NCI-H1436 treated with DMSO at 0.1 percent for 48 hours (cell line): ENCODE results near the gene PMF1.
A peak's percentile ranks its signal among the peaks of the same experiment; 100 is the strongest.
"Not testable (repeated sequence)": the region's sequence is repeated elsewhere in the genome, so short reads cannot be mapped to it uniquely, and the experiment has no call there.

ENCODE experiments used
- DNase-seq: peaks from one replicate; lab custom pipeline; 2025; lab: John Stamatoyannopoulos, UW

The PMF1 gene

DNA sequence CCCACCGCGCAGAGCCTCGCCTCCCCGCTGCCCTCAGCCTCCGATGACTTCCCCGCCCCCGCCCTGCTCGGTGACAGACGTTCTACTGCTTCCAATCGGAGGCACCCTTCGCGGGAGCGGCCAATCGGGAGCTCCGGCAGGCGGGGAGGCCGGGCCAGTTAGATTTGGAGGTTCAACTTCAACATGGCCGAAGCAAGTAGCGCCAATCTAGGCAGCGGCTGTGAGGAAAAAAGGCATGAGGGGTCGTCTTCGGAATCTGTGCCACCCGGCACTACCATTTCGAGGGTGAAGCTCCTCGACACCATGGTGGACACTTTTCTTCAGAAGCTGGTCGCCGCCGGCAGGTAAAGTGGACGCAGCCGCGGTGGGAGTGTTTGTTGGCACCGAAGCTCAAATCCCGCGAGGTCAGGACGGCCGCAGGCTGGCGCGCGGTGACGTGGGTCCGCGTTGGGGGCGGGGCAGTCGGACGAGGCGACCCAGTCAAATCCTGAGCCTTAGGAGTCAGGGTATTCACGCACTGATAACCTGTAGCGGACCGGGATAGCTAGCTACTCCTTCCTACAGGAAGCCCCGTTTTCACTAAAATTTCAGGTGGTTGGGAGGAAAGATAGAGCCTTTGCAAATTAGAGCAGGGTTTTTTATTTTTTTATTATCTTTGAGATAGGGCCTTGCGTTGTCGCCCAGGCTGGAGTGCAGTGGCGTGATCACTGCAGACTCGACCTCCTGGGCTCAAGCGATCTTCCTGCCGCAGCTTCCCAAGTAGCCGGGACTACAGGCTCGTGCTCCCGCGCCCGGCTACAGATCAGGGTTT, at the start of gene PMF1:
TSS of gene PMF1 (plus strand) at position 175 of the 811 bp plus-strand sequence. CDS start at position 184, 9 bp downstream.
- DNase-seq, result peak; percentile 86

DNA sequence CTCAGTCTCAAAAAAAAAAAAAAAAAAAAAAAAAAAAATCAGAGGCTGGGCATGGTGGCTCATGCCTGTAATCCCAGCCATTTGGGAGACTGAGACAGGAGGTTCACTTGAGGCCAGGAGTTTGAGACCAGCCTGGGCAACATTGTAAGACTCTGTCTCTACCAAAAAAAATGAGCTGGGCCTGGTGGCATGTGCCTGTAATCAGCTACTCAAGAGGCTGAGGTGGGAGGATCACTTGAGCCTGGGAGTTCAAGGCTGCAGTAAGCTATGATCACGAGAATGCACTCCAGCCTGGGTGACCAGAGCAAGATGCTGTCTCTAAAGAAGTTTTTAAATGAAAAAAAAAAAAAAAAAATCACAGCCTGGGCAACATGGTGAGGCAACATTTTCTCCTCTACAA, 49.1 kb upstream of the PMF1 start:
- DNase-seq, result no peak

DNA sequence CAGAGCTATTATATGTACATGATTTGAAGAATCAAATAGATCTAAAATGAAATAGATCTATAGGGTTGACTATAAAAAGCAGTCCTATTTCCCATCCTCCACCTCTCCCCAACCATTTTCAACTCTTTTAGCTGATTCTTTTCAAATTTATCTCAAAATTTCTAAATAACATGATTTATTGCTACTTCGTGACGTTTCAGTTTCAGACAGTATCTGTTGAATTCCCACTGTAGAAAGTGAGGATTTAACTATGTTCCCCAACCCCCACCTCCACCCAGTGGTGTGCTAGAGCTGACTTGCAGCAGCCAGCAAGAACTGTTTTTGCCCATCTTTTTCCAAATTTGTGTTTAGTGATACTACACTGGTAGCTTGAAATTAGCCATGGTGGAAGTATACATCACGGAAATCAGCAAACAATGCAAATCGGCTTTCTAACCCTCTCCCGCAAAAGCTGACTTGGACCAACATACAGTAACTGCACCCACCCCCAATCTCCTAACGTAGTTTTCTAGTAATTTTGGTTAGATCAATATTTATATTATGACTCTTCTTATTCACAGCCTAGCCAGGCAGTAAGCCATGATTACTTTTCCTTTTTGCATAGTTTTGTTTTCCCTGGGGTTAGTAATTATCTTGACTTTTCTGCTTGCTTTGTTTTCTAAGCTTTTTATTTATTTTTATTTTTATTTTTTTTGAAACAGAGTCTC, 48.5 kb upstream of the PMF1 start:
- no peak for DNase-seq

DNA sequence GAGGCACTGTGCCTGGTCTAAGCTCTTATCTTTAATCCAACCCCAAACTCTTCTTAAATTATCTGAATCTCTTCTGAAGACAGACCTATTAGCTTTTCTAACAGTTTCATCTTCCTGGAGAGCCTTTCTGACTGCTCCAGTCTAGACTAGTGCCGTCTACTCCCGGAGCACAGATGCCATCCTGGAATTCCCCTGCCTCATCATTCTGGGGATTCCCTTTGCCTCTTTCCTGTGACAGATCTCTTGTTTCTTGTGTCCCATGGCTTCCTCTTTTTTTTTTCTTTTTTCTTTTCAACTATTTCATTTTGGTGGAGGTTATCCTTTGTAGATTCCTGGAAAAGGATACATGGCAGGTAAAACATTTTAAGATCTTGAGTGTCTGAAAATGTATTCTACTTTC, 47.7 kb upstream of the PMF1 start:
- DNase-seq, result no peak

- DNase-seq, result no peak
These were observed 45.3 kb upstream of the PMF1 start for GRCh38 chr1:156167536-156167935.

DNA sequence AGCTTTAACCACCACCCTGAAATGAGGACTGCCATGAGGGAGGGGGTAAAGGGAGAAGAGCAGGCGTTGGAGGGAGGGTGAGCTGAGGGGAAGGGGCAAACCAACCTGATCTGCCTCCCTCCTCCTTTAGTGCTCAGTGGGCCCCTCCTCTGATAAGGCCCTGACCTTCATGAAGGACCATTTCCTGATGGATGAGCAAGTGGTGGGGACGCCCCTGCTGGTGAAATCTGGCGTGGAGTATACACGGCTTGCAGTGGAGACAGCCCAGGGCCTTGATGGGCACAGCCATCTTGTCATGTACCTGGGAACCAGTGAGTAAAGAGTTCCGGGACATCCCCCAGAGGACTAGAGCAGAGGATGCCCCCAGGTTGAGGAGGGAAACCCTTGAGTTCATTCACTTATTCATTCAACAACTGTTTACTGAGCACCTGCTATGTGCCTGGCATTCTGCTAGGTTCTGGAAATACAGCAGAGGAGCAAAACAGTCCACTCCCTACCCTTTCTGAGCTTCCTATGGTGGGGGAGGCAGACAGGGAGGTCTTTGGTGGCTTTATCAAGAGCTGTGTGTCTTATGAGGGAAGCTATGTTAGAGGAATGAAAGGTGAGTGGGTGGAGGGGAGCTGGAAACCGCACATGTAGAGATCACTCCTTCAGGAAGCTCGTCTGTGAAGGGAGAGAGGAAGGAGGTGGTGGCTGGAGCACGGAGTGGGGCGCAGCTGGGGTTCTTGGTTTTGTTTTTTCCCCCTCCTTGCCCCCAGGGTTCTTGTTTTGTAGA, 39.9 kb upstream of the PMF1 start:
- no peak for DNase-seq

- DNase-seq, result no peak
These were observed 36.1 kb upstream of the PMF1 start for GRCh38 chr1:156176610-156177210.

DNA sequence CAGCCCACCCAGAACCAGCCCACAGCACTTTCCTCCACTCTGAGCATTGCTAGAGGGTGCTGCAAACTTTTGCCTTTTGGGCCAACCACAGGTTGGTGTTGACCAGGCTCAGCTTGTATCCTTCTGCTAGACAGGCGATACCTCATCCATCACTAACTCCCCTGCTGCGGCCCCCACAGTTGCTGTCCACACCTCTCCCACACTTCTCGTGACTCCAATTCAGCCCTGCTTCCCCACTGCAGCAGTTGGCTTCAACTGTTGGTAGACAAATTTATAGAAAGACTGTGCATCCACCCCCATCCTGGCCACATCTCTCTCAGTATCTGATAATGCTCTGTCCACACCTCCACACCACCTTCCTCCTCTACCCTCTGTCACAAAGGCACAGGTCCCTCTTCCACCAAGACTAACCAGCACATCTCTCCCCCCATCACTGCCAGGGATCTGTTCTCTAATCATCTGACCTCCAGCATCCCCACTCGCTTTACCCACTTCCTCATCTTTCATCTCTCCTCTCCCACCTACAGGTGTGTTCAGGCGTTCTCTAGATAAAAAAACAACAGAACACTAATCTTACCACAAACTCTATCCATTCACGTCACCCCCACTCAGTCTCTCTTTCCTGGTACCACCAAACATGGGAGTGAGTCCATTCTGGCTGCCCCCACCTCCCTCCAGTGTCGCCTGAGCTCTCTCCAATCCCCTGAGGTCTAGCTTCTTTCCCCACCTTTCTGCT, 34.7 kb upstream of the PMF1 start:
- no peak for DNase-seq

GRCh38 chr1:156180471-156180870, 32.3 kb upstream of the PMF1 start:
- DNase-seq, result no peak

DNA sequence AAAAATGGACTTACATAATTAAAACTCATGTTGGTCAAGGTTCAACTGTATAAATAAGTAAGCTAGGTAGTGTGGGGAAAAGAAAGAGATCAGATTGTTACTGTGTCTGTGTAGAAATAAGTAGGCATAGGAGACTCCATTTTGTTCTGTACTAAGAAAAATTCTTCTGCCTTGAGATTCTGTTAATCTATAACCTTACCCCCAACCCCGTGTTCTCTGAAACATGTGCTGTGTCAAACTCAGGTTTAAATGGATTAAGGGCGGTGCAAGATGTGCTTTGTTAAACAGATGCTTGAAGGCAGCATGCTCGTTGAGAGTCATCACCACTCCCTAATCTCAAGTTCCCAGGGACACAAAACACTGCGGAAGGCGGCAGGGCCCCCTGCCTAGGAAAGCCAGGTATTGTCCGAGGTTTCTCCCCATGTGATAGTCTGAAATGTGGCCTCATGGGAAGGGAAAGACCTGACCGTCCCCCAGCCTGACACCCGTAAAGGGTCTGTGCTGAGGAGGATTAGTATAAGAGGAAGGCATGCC, 31.3 kb upstream of the PMF1 start:
- not testable (repeated sequence) for DNase-seq

GRCh38 chr1:156182010-156182779, 30.6 kb upstream of the PMF1 start:
- not testable (repeated sequence) for DNase-seq

- not testable (repeated sequence) for DNase-seq
These were observed 26.2 kb upstream of the PMF1 start for GRCh38 chr1:156186347-156187177.

GRCh38 chr1:156190265-156190664, 22.5 kb upstream of the PMF1 start:
- DNase-seq, result not testable (repeated sequence)

- no peak for DNase-seq
These were observed 21.4 kb upstream of the PMF1 start for GRCh38 chr1:156191292-156191964.

GRCh38 chr1:156193208-156193487, 19.7 kb upstream of the PMF1 start:
- no peak for DNase-seq

GRCh38 chr1:156193488-156194299, 19.1 kb upstream of the PMF1 start, which contains the start of gene SLC25A44:
TSS of gene SLC25A44 (plus strand) at chr1:156194104. CDS start at chr1:156199848, 5,744 bp downstream.
- DNase-seq, result peak; percentile 97

DNA sequence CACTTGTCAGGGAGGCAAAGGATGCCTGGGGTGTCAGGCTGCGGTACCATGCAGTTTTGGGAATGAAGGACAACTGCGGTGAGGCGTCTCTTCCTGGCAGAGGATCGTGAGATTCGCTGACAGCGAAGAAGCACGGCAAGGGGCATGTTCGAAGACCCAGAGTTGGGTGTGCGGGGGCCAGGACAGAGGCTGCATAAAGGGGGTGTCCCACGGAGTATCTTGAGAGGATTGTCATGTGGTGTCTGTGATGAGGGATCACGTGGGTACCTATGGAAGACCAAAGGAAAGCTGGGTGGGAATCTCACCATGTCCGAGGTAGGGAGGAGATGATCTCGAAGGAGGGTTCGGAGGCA, 18.5 kb upstream of the PMF1 start:
- no peak for DNase-seq

DNA sequence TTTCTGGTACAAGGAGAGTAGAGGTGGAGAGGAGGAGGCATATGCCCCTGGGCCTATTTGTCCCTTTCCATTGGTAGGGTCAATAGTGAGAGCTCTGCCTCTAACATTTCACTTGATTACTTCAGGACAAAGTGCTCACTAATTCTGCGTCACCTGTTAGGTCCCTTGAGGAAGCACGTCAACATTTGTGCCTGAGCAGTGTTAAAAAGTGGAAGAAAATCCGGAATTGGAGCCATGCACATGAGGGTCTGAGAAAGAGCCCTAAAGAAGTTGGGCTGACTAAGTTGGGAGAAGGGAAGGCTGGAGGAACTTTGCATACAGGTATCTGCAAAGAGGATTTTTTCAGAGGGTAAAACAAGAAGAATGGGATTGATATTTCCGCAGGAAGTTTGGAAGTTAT, 17.0 kb upstream of the PMF1 start:
- DNase-seq, result no peak
